HG03060 (cell line): Measurements from ENCODE around the gene SLC25A41.

Experiments
- ATAC-seq: cut with Tn5 transposase; IDR thresholded peaks from one replicate; pipeline ENCODE4 v1.9.1; 2021; ENCODE audit warnings: low read depth, moderate number of reproducible peaks; ENCODE audit not compliant: unreplicated experiment

Gene SLC25A41

DNA sequence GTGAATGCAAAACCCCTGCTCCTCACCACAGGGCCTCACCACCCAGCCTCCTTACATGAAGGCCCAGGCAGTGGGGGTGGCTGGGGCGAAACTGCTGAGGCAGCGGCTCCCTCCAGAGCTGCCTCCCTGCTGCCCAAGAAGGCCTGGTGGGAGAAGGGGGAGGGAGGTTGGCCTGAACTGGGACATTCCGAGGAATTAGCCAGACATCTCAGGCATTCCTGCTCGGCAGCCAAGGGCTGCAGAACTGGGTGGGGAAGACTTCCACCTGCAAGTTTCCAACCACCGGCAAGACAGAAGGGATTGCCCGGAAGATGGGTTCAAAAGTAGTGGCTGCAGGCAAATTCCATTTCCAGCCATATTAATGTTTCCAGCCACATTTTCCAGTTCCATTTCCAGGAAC is 55.5 kb downstream of the SLC25A41 start:
- ATAC-seq, result no peak

DNA sequence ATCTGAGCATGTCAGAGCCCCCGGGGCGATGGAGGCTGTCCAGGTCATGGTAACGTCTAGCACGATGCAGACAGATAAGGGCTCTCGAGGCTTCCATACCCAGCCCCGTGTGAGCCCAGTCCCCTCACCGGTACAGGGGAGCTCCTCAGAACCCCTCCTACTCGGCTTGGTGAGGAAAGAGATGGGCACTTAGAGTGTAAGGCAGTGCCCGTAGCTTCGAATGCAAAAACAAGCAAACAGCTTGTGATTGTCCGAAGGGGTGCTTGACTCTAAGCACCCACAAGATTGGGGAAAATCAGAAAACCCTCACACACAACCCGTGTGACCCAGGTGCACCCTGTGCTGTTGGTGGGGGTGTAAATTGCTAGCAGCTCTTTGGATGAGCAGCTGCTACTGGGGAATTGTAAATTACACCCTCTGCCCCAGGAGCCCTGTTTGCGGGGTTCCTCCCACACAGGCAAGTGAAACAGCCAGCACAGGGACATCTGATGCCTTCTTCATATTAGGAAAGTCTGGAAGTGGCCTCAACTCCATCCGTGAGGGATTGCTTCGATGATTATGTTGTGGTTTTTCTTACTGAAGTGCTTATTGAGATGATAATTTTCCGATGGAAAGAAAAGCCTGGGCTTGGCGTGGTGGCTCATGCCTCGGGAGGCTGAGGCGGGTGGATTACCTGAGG is 56.9 kb downstream of the SLC25A41 start:
- no peak for ATAC-seq
